Nephron progenitor cell (in vitro differentiated cells): Measurements from ENCODE around the gene WFDC11.

ENCODE experiments used
- DNase-seq: peaks from one replicate; pipeline ENCODE4 v3.0.0; 2021
- H3K27ac Mint-ChIP-seq: 2 replicates; pipeline ENCODE4 v1.8.0; 2021; ENCODE audit warnings: mild to moderate bottlenecking, moderate library complexity, mixed read lengths
- H3K27me3 Mint-ChIP-seq: 2 replicates; pipeline ENCODE4 v1.8.0; 2021; ENCODE audit warnings: mild to moderate bottlenecking, low read depth, mixed read lengths; ENCODE audit not compliant: poor library complexity
- H3K36me3 Mint-ChIP-seq: 2 replicates; pipeline ENCODE4 v1.8.0; 2021; ENCODE audit warnings: low read depth, mixed read lengths
- H3K4me1 Mint-ChIP-seq: 2 replicates; pipeline ENCODE4 v1.8.0; 2021; ENCODE audit warnings: mixed read lengths
- H3K4me3 Mint-ChIP-seq: 2 replicates; pipeline ENCODE4 v1.8.0; 2021; ENCODE audit warnings: mild to moderate bottlenecking, moderate library complexity, mixed read lengths
- H3K9me3 Mint-ChIP-seq: 2 replicates; pipeline ENCODE4 v1.8.0; 2021; ENCODE audit warnings: mild to moderate bottlenecking, moderate library complexity, mixed read lengths
- CTCF ChIP-seq: fragments of 200-600 bp; sonication (generic); IDR thresholded peaks from 2 replicates; pipeline ENCODE4 v1.5.0; 2021; ENCODE audit warnings: antibody characterized with exemption

WFDC11 gene

GRCh38 chr20:45630371-45630770 lies 39.7 kb downstream of the WFDC11 start:
- no peak for TF ChIP-seq CTCF
- peaks cover 20% of the 10 kb centered on the region for H3K27me3 Mint-ChIP-seq

GRCh38 chr20:45629496-45630100 lies 40.4 kb downstream of the WFDC11 start, which contains the start of gene WFDC10A:
WFDC10A (plus strand) TSS chr20:45629739; CDS start chr20:45629814, 75 bp downstream.
- peak; percentile 68 for TF ChIP-seq CTCF
- peaks cover 24% of the 10 kb centered on the region for H3K27me3 Mint-ChIP-seq
- no peaks in the 10 kb centered on the region for H3K36me3 Mint-ChIP-seq
- H3K27ac Mint-ChIP-seq = no peak within 1 kb of the TSS
- H3K4me1 Mint-ChIP-seq = peaks cover 5% of the 10 kb centered on the region
- DNase-seq = peak; percentile 50
- peaks cover 18% of the 10 kb centered on the region for H3K9me3 Mint-ChIP-seq
- H3K4me3 Mint-ChIP-seq = no peak within 1 kb of the TSS

More at GRCh38 chr20:45630371-45630770, 39.7 kb downstream of the WFDC11 start:
- Mint-ChIP-seq H3K36me3 (no peaks in the 10 kb centered on the region), H3K4me3 (no peak overlapping the region), H3K9me3 (peaks cover 11% of the 10 kb centered on the region), H3K4me1 (peaks cover 5% of the 10 kb centered on the region), H3K27ac (no peak overlapping the region)
- DNase-seq = no peak

GRCh38 chr20:45626540-45626939 lies 43.5 kb downstream of the WFDC11 start:
- no peak for TF ChIP-seq CTCF
- DNase-seq = no peak
- peaks cover 24% of the 10 kb centered on the region for H3K9me3 Mint-ChIP-seq
- H3K36me3 Mint-ChIP-seq = no peaks in the 10 kb centered on the region
- peaks cover 23% of the 10 kb centered on the region for H3K27me3 Mint-ChIP-seq
- no peak overlapping the region for H3K4me3 Mint-ChIP-seq
- no peak overlapping the region for H3K27ac Mint-ChIP-seq
- H3K4me1 Mint-ChIP-seq = peaks cover 5% of the 10 kb centered on the region

- Mint-ChIP-seq H3K4me1 (no peaks in the 10 kb centered on the region), H3K27me3 (peaks cover 12% of the 10 kb centered on the region), H3K27ac (no peak overlapping the region), H3K4me3 (no peak overlapping the region), H3K36me3 (no peaks in the 10 kb centered on the region), H3K9me3 (peaks cover 22% of the 10 kb centered on the region)
- DNase-seq = no peak
- TF ChIP-seq CTCF = no peak
Observed at GRCh38 chr20:45621593-45621992, 48.4 kb downstream of the WFDC11 start.

GRCh38 chr20:45617591-45617990 lies 52.4 kb downstream of the WFDC11 start:
- DNase-seq = no peak
- H3K27me3 Mint-ChIP-seq = peaks cover 10% of the 10 kb centered on the region
- no peak overlapping the region for H3K4me3 Mint-ChIP-seq
- H3K9me3 Mint-ChIP-seq = no peaks in the 10 kb centered on the region
- no peaks in the 10 kb centered on the region for H3K4me1 Mint-ChIP-seq
- no peak for TF ChIP-seq CTCF
- peak overlapping the region; percentile 50 for H3K27ac Mint-ChIP-seq
- no peaks in the 10 kb centered on the region for H3K36me3 Mint-ChIP-seq

GRCh38 chr20:45612314-45612713 lies 57.7 kb downstream of the WFDC11 start:
- Mint-ChIP-seq H3K9me3 (peaks cover 14% of the 10 kb centered on the region), H3K27ac (no peak overlapping the region), H3K4me1 (peaks cover 16% of the 10 kb centered on the region), H3K4me3 (no peak overlapping the region), H3K36me3 (no peaks in the 10 kb centered on the region), H3K27me3 (peaks cover 2% of the 10 kb centered on the region)
- no peak for TF ChIP-seq CTCF
- DNase-seq = no peak
